PC-9 (cell line): ENCODE measurements around the gene NUDT1. TPM values are rescaled to one million over a fixed set of nuclear protein-coding genes. Genes with fewer than 3 reads are reported as not detected.

Experiments used
- BruUV-seq: library from RNA; stranded (reverse); fragments of 400-500 nt; replicated peaks from 2 replicates; lab custom pipeline; 2021; lab: Mats Ljungman, UMichigan
- CTCF ChIA-PET: fragments of 300-600 bp; sonication (Branson Sonifier 250); formaldehyde crosslinking; loops from one replicate; lab custom pipeline; 2022; ENCODE audit warnings: antibody characterized with exemption; lab: Charles Lee
- POLR2A ChIA-PET: fragments of 300-600 bp; sonication (Branson Sonifier 250); formaldehyde crosslinking; loops from one replicate; lab custom pipeline; 2022; ENCODE audit warnings: antibody characterized with exemption; ENCODE audit not compliant: unreplicated experiment; lab: Charles Lee
- DNase-seq, 2 experiments: peaks; one replicate each; pipeline versions ENCODE4 v3.0.0 to v3.0.0-alpha.2; 2015 to 2022; ENCODE audit warnings: mixed read lengths in 1 of 2
- H2AFZ ChIP-seq: fragments of 200-600 bp; sonication (generic); 2 replicates; pipeline ENCODE4 v1.8.1; 2017; ENCODE audit warnings: antibody characterized with exemption
- H3F3A ChIP-seq: fragments of 200-600 bp; sonication (generic); 2 replicates; pipeline ENCODE4 v1.8.1; 2017; ENCODE audit warnings: antibody characterized with exemption, mild to moderate bottlenecking, low read depth; ENCODE audit not compliant: insufficient read depth
- H3K27ac ChIP-seq: fragments of 200-600 bp; sonication (generic); 2 replicates; pipeline ENCODE4 v1.6.1; 2016; ENCODE audit warnings: mixed run types
- H3K27me3 ChIP-seq: fragments of 200-600 bp; sonication (generic); 2 replicates; pipeline ENCODE4 v1.6.1; 2016; ENCODE audit warnings: low read depth, mixed run types; ENCODE audit not compliant: insufficient read depth
- H3K36me3 ChIP-seq: fragments of 200-600 bp; sonication (generic); 2 replicates; pipeline ENCODE4 v1.6.1; 2016; ENCODE audit warnings: low read depth, mixed run types
- H3K4me1 ChIP-seq: fragments of 200-600 bp; sonication (generic); replicated peaks from 2 replicates; pipeline ENCODE4 v1.6.1; 2016; ENCODE audit warnings: mixed run types; ENCODE audit not compliant: insufficient read depth
- H3K4me2 ChIP-seq: fragments of 200-600 bp; sonication (generic); 2 replicates; pipeline ENCODE4 v1.6.1; 2017; ENCODE audit warnings: mixed run types
- H3K4me3 ChIP-seq: fragments of 200-600 bp; sonication (generic); 2 replicates; pipeline ENCODE4 v1.6.1; 2016; ENCODE audit warnings: mixed run types
- H3K79me2 ChIP-seq: fragments of 200-600 bp; sonication (generic); 2 replicates; pipeline ENCODE4 v1.6.1; 2017; ENCODE audit warnings: low read depth, mixed run types
- H3K9me2 ChIP-seq: fragments of 200-600 bp; sonication (generic); 2 replicates; pipeline ENCODE4 v1.8.1; 2017; ENCODE audit warnings: mild to moderate bottlenecking; ENCODE audit not compliant: insufficient read depth
- H3K9me3 ChIP-seq: fragments of 200-600 bp; sonication (generic); 2 replicates; pipeline ENCODE4 v1.8.1; 2016; ENCODE audit warnings: low read depth; ENCODE audit not compliant: insufficient read depth
- H4K20me1 ChIP-seq: fragments of 200-600 bp; sonication (generic); 2 replicates; pipeline ENCODE4 v1.8.1; 2017; ENCODE audit not compliant: insufficient read depth
- EZH2 ChIP-seq: fragments of 200-600 bp; sonication (generic); IDR thresholded peaks from 2 replicates; pipeline ENCODE4 v1.8.0; 2017; ENCODE audit warnings: antibody characterized with exemption, low read depth
- intact Hi-C: fragments of 100-400 bp; cut with micrococcal nuclease; formaldehyde crosslinking; loops from one replicate; pipeline ENCODE4 v1.10.0; 2022; ENCODE audit not compliant: unreplicated experiment
- total RNA-seq: library from RNA; stranded (reverse); gene quantifications from 2 replicates; pipeline ENCODE4 v1.2.3, GENCODE V29; 2021
- TF ChIP-seq, protein P1 (sequence below): fragments of 200-600 bp; sonication (generic); conservative IDR thresholded peaks from 2 replicates; pipeline ENCODE4 v1.6.1; 2017; ENCODE audit warnings: mixed run types, antibody characterized with exemption, mild to moderate bottlenecking, moderate library complexity

NUDT1 gene
- total RNA-seq, 1 experiment from 2014 or later, result 63.9 TPM

DNA sequence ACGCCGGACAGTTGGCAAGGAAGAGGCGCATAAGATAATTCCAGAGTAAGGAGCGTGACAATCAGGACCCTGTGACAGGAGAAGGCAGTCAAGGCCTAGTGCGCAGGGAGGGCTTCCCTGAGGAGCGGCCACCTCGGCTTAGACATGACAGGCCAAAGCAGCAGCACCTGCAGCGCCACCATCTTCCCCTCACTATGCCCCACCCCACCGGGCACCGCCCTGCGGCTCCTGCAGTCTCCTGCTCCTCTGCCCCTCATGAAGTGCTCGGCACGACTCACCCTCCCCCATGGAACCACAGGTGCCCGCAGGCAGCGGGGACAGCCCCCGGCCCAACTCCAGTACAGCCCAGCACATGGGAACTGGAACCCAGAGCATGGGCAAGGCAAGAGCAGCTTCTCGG lies 21.1 kb upstream of the NUDT1 start:
- Histone ChIP-seq H3K4me3 (no peak overlapping the region), H3K36me3 (peaks cover 15% of the 10 kb centered on the region), H3K9me3 (no peaks in the 10 kb centered on the region), H3K9me2 (no peaks in the 10 kb centered on the region), H4K20me1 (peaks cover 8% of the 10 kb centered on the region; the same call in 1 of the 2 replicates), H2AFZ (no peak overlapping the region), H3K4me2 (no peak overlapping the region), H3F3A (peaks cover 2% of the 10 kb centered on the region; the same call in 1 of the 2 replicates), H3K27ac (no peak overlapping the region), H3K4me1 (no peaks in the 10 kb centered on the region), H3K27me3 (no peaks in the 10 kb centered on the region), H3K79me2 (no peaks in the 10 kb centered on the region)
- intact Hi-C loops, result loop anchor here (10.0 kb wide), 1 partner anchor 304 kb away; no protein-coding TSS in a partner anchor
- no TSS peak for BruUV-seq
- DNase-seq, result no peak
- TF ChIP-seq EZH2, result no peak
- TF ChIP-seq, protein P1, sequence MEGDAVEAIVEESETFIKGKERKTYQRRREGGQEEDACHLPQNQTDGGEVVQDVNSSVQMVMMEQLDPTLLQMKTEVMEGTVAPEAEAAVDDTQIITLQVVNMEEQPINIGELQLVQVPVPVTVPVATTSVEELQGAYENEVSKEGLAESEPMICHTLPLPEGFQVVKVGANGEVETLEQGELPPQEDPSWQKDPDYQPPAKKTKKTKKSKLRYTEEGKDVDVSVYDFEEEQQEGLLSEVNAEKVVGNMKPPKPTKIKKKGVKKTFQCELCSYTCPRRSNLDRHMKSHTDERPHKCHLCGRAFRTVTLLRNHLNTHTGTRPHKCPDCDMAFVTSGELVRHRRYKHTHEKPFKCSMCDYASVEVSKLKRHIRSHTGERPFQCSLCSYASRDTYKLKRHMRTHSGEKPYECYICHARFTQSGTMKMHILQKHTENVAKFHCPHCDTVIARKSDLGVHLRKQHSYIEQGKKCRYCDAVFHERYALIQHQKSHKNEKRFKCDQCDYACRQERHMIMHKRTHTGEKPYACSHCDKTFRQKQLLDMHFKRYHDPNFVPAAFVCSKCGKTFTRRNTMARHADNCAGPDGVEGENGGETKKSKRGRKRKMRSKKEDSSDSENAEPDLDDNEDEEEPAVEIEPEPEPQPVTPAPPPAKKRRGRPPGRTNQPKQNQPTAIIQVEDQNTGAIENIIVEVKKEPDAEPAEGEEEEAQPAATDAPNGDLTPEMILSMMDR, result no peak
- ChIA-PET POLR2A (no interaction called here), CTCF (no interaction called here)

DNA sequence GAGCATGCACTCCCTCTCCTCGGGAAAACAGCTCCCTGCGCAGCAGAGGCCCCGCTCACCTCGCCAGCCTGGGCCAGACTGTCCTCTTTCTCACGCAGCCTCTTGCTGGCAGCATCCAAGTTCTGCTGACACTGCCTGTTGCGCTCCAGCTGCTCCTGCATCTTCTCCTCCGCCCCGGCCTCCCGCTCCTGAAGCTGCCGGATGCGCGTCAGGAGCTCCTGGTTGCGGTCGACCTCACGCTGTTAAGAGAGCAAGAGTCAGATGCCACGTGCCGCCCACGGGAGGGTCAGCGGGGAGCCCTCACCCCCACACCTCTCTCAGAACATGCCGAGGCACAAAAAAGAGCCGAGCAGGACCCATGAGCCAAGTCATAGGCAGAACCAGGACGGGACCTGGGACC lies 19.5 kb upstream of the NUDT1 start:
- no peak overlapping the region for H3K4me3 ChIP-seq
- H3K4me2 ChIP-seq, result no peak overlapping the region
- no peaks in the 10 kb centered on the region for H3K4me1 ChIP-seq
- H3K79me2 ChIP-seq, result no peaks in the 10 kb centered on the region
- H3K9me3 ChIP-seq, result no peaks in the 10 kb centered on the region
- no peaks in the 10 kb centered on the region for H3K27me3 ChIP-seq
- peaks cover 25% of the 10 kb centered on the region for H3K36me3 ChIP-seq
- TF ChIP-seq EZH2, result no peak
- TF ChIP-seq, protein P1, result no peak
- peaks cover 8% of the 10 kb centered on the region; the same call in 1 of the 2 replicates for H3F3A ChIP-seq
- POLR2A ChIA-PET, result no interaction called here
- DNase-seq, result no peak
- H4K20me1 ChIP-seq, result peaks cover 8% of the 10 kb centered on the region
- intact Hi-C loops, result loop anchor here (10.0 kb wide), 1 partner anchor 302 kb away; no protein-coding TSS in a partner anchor
- CTCF ChIA-PET, result interaction anchor here (0.6 kb wide), 1 partner anchor 555 kb away, joined by 10 read pairs; no protein-coding TSS in a partner anchor
- BruUV-seq, result no TSS peak
- H3K9me2 ChIP-seq, result no peaks in the 10 kb centered on the region
- H2AFZ ChIP-seq, result no peak overlapping the region
- no peak overlapping the region for H3K27ac ChIP-seq

DNA sequence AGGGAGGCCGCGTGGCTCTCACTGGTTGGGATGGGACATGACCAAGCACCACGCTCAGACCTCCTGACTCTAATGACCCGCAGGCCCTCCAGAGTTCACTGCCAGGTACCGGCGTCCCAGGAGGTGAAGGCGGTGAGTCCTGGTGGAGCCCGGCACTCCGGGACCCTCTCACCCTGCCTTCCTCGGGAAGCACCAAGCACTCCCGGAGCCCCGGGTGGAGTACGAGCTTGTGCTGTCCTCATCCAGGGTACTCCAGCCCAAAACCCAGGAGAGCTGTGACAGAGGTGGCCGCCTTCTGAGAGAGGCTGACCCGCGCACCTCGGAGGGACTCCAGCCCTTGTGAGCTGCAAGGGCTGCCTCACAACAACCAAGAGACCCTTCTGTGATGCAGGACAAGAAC lies 18.7 kb upstream of the NUDT1 start:
- intact Hi-C loops, result loop anchor here (10.0 kb wide), 1 partner anchor 301 kb away; no protein-coding TSS in a partner anchor
- no peak for DNase-seq
- ChIA-PET POLR2A (no interaction called here), CTCF (interaction anchor here (0.7 kb wide), 1 partner anchor 124 kb away, joined by 4 read pairs; no protein-coding TSS in a partner anchor)
- H4K20me1 ChIP-seq, result peaks cover 8% of the 10 kb centered on the region
- H3K27ac ChIP-seq, result no peak overlapping the region
- H3F3A ChIP-seq, result peaks cover 8% of the 10 kb centered on the region; the same call in 1 of the 2 replicates
- no peaks in the 10 kb centered on the region for H3K27me3 ChIP-seq
- H3K9me3 ChIP-seq, result no peaks in the 10 kb centered on the region
- no peaks in the 10 kb centered on the region for H3K79me2 ChIP-seq
- no peak overlapping the region for H3K4me3 ChIP-seq
- no peaks in the 10 kb centered on the region for H3K9me2 ChIP-seq
- TF ChIP-seq EZH2, result no peak
- TF ChIP-seq, protein P1, result no peak
- H2AFZ ChIP-seq, result no peak overlapping the region
- H3K36me3 ChIP-seq, result peaks cover 25% of the 10 kb centered on the region
- no peaks in the 10 kb centered on the region for H3K4me1 ChIP-seq
- no TSS peak for BruUV-seq
- no peak overlapping the region for H3K4me2 ChIP-seq
